ENCODE measurements around the gene BATF3.

The BATF3 gene

DNA sequence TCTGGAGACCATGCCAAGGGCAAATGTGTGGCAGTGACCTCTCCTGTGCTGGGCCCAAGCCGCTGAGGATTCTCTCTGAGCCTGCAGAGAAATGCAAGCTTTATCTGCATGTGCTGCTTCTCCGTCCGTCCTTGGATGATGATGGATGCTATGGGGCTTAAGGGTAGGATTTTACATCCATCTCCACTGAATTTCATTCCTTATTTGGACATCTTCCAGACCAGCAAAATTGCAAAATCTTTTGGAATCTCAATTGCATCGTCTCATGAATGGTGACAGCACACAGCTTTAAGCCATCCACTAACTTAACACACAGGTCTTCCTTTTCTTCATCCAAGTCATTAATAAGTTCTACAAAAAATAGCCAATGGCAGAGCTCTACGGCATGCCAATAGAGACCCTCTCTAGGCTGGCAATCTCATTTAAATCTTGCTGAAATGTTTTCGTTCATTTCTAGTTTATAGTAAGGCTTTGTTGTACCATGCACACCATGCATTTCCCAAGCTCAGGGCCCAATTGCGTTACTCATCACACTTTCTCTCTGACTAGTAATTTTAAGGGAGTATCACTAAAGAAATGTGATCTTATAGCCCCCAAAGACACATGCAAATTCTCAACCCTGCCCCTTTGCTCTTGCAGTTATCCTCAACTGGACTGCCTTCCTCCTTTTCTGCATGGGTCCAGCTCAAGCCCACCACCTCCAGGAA lies 11.1 kb downstream of the BATF3 start:
- DNase-seq (ENCODE audit: low read depth), result peak; percentile 82
- TF ChIP-seq, protein P1, sequence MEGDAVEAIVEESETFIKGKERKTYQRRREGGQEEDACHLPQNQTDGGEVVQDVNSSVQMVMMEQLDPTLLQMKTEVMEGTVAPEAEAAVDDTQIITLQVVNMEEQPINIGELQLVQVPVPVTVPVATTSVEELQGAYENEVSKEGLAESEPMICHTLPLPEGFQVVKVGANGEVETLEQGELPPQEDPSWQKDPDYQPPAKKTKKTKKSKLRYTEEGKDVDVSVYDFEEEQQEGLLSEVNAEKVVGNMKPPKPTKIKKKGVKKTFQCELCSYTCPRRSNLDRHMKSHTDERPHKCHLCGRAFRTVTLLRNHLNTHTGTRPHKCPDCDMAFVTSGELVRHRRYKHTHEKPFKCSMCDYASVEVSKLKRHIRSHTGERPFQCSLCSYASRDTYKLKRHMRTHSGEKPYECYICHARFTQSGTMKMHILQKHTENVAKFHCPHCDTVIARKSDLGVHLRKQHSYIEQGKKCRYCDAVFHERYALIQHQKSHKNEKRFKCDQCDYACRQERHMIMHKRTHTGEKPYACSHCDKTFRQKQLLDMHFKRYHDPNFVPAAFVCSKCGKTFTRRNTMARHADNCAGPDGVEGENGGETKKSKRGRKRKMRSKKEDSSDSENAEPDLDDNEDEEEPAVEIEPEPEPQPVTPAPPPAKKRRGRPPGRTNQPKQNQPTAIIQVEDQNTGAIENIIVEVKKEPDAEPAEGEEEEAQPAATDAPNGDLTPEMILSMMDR (IDR thresholded peaks at IDR 0.05; ENCODE audit: low read length, missing control alignments), result no peak
- H3K4me3 ChIP-seq (replicated peaks; ENCODE audit: low read depth, low read length), result no peak overlapping the region

DNA sequence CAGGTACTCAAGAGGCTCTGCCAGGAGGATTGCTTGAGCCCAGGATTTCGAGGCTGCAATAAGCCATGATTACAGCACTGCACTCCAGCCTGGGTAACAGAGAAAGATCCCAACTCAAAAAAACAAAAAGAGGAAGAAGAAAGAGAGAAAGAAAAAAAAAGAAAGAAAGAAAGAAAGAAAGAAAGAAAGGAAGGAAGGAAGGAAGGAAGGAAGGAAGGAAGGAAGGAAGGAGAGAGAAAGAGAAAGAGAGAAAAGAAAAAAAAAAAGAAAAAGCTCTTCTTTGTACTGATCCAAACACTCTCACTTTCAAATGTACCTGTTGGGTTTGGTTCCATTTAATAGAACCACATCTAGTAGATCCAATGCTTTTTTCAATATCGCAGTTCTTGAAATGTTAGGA lies 11.8 kb downstream of the BATF3 start:
- TF ChIP-seq, protein P1 (IDR thresholded peaks at IDR 0.05; ENCODE audit: low read length, missing control alignments), result no peak
- no peak overlapping the region for H3K4me3 ChIP-seq (replicated peaks; ENCODE audit: low read depth, low read length)
- no peak for DNase-seq (ENCODE audit: low read depth)

DNA sequence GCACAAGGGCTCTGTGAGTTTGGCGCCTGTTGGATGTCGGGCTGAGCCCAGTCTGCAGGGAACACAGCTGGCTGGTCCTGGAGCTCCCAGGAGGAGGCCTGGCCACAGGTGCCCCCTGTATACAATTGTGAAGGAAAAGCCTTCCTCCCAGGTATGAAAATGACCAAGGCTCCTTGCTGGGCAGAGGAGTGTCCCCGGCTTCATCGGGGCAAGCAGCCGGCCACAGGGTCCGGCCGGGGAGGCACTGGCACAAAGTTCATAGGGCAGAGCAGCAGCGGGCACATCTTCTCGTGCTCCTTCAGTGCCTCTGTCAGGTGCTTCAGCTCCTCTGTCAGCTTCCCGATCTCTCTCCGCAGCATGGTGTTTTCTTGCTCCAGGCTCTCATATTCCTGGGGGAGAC lies 13.0 kb downstream of the BATF3 start:
- TF ChIP-seq, protein P1 (IDR thresholded peaks at IDR 0.05; ENCODE audit: low read length, missing control alignments), result no peak
- H3K4me3 ChIP-seq (replicated peaks; ENCODE audit: low read depth, low read length), result no peak overlapping the region
- DNase-seq (ENCODE audit: low read depth), result no peak

DNA sequence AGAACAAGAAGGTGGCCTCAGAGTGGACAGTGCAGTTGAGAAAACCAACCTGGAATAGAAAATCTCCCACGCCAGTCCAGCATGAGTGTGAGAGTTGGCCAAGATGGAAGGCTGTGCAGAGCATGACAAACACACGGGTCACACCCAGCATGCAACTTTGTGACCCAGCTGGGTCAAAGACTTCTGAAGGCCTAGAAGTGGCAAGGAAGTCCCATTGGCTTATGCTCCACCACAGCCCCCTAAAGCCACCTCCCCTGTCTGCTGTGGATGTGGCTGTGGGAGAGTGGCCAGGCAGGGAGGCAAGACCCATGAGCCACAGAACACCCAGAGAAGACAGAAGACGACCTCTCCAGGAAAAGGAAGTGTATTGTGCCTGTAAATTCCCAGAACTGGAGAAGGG lies 13.6 kb downstream of the BATF3 start:
- H3K4me3 ChIP-seq (replicated peaks; ENCODE audit: low read depth, low read length), result no peak overlapping the region
- TF ChIP-seq, protein P1 (IDR thresholded peaks at IDR 0.05; ENCODE audit: low read length, missing control alignments), result no peak
- DNase-seq (ENCODE audit: low read depth), result no peak

DNA sequence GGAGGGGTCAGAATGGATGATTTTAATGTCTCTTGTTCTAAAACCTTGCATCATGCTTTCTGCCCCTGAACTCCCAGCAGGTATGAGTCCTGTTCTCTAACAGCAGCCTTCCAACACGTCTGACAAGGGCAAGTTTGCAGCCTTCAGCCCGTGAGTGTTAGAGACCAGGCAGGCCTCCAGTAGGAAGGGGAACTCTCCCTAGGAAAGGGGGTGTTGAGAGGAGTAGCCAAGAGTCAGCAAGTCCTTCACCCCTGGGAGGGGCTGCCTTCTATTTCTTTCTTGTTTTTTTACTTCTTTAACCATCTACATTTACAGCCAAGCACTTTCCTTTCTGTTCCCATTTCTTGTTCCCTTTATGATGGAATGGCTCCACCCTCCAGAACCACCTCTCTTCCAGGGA lies 14.2 kb downstream of the BATF3 start:
- TF ChIP-seq, protein P1 (IDR thresholded peaks at IDR 0.05; ENCODE audit: low read length, missing control alignments), result no peak
- no peak for DNase-seq (ENCODE audit: low read depth)
- no peak overlapping the region for H3K4me3 ChIP-seq (replicated peaks; ENCODE audit: low read depth, low read length)

DNA sequence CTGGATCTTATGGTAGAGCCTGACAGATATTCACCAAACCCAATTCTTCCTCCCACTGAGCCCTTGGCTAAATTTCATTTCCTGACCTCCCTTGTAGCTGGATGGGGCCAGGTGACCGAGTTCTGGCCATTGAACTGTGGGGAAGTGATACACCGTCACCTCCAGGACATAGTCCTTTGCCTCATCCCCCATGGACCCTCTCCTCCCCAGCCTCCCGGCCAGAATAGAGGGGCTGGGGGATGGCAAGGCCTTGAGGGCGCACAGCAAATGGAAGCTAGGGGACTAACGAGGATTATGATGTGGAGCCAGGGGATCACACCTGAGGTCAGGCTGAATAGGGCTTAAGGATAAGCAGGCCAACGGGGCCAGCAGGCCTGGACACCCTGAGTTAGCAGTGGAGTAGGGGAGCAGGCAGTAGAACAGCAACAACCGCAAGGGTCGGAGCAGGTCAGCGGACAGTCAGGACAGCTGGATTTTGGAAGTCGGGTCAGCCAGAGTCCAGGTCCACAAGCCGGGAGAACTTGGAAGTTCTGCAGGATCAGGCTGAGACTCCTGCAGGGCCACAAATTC lies 15.0 kb downstream of the BATF3 start:
- H3K4me3 ChIP-seq (replicated peaks; ENCODE audit: low read depth, low read length), result no peak overlapping the region
- no peak for DNase-seq (ENCODE audit: low read depth)
- TF ChIP-seq, protein P1 (IDR thresholded peaks at IDR 0.05; ENCODE audit: low read length, missing control alignments), result no peak

DNA sequence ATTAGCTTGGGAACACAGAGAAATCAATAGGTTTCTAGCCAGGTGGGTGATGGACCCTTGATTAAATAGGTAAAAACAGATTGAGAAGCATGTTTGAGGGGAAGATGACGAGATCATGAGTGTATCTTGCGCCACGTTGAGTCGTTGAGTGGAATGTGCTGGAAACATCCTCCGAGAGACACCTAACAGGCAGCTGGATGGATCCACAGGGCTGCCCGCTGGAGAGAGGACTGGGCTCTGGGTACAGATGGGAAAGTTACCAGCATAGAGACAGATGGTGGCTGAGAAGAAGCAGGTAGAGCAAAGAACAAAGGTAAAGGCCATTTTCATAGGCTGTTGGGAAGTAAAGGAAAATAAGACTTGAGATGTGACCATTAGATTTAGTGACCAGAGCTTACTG lies 15.6 kb downstream of the BATF3 start:
- H3K4me3 ChIP-seq (replicated peaks; ENCODE audit: low read depth, low read length), result no peak overlapping the region
- DNase-seq (ENCODE audit: low read depth), result no peak
- TF ChIP-seq, protein P1 (IDR thresholded peaks at IDR 0.05; ENCODE audit: low read length, missing control alignments), result no peak

Measured in fibroblast of pulmonary artery (primary cell).